ENCODE results near the gene TOX3.

Gene TOX3

GRCh38 chr16:52547004-52547833, at the start of gene TOX3:
TOX3 (minus strand) TSS chr16:52547143; CDS start chr16:52546723, 420 bp downstream.
- in situ Hi-C loops (cut with MboI; ENCODE audit: low sequenced_read_pairs) = no loop called here

DNA sequence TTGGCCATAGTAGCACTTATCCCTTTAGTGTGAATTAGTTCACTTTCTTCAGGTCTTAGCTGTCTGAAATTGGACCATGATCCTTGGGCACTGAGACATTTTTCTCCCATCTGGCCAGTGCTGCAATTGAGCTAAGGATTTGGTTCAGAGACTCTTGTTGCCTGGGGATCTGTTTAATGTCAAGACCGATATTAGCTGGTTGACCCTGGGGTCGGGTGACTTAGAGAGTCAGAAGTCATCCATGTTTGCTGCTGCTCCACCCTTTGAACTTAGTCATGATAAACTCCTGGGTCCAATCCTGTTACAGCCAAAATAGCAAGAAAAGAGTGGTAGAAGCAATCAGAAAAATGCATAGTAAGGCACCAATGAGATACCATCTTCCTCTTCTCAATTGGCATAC, 45.8 kb upstream of the TOX3 start:
- in situ Hi-C loops (cut with MboI; ENCODE audit: low sequenced_read_pairs) = no loop called here

DNA sequence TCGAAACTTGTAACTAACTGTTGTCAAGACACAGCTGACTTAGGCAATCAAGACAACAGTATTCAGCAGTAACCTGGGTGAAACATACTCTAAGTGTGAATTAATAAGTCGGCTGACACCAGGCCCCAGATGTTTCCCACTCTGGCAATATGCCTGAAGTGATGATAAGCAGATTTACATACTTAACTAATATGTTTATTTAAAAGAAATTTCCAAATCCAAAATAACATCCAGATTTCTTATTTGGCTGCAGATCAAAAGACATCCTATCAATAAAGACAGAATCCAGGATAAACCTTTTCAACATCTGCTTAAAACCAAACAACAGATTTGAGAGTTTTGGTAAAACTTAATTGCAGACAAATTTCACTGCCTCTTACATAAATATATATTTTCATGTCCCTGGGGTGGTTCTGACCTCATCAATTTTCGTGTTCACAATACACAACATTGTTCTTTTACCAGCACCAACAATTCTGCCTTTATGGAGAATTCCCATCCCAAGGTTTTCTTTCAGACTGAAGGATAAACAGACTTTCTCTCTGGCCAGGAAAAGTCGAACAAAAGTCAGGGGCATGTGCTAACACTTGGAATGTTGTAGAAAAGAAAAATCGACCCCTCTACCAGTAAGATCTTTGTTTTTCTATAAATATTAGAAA, 45.1 kb upstream of the TOX3 start:
- in situ Hi-C loops (cut with MboI; ENCODE audit: low sequenced_read_pairs) = no loop called here

- in situ Hi-C loops (cut with MboI; ENCODE audit: low sequenced_read_pairs) = no loop called here
Measured at GRCh38 chr16:52591471-52591870, 44.5 kb upstream of the TOX3 start.

DNA sequence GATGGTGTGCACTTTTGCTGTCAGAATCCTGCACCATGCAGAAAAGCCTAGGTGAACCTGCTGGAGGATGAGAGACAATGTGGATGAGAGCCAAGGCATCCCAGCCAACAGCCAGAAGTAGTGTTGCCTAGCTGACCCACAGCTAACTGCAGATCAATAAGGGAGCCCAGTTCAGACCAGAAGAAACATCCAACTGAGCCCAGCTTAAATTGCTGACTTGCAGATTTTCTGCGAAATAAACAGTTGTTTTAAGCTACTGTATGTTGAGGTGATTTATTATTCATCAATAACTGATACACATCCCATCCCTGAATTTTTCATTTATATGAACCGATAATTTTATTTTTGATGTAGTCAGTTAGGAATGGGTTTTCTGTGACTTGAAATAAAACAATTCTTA, 39.2 kb upstream of the TOX3 start:
- in situ Hi-C loops (cut with MboI; ENCODE audit: low sequenced_read_pairs) = no loop called here

- in situ Hi-C loops (cut with MboI; ENCODE audit: low sequenced_read_pairs) = no loop called here
Measured at GRCh38 chr16:52584354-52585320, 37.7 kb upstream of the TOX3 start.

- in situ Hi-C loops (cut with MboI; ENCODE audit: low sequenced_read_pairs) = no loop called here
Measured at GRCh38 chr16:52581530-52581929, 34.6 kb upstream of the TOX3 start.

DNA sequence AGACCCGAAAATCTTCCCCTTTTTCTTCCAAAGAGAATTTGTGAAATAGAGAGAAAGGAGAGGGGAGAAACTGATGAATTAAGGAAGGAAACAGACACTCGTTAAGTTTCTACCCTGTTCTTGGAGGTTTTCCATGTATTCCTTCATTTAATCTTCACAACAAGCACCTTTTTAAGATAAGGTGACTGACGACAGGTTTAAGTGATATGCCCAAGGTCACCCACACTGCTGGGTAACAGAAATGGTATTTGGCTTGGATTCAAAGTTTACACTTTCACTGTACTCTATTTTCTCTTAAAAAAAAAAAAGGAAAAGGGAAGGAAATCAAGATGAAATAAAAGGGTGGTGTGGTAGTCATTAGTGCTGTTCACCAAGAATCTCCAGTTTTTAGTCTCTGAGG, 33.5 kb upstream of the TOX3 start:
- in situ Hi-C loops (cut with MboI; ENCODE audit: low sequenced_read_pairs) = no loop called here

- in situ Hi-C loops (cut with MboI; ENCODE audit: low sequenced_read_pairs) = no loop called here
Measured at GRCh38 chr16:52578829-52579498, 32.0 kb upstream of the TOX3 start.

- in situ Hi-C loops (cut with MboI; ENCODE audit: low sequenced_read_pairs) = no loop called here
Measured at GRCh38 chr16:52578007-52578828, 31.3 kb upstream of the TOX3 start.

GRCh38 chr16:52577130-52577706, 30.3 kb upstream of the TOX3 start:
- in situ Hi-C loops (cut with MboI; ENCODE audit: low sequenced_read_pairs) = no loop called here

GRCh38 chr16:52573365-52574299, 26.7 kb upstream of the TOX3 start:
- in situ Hi-C loops (cut with MboI; ENCODE audit: low sequenced_read_pairs) = no loop called here

- in situ Hi-C loops (cut with MboI; ENCODE audit: low sequenced_read_pairs) = no loop called here
Measured at GRCh38 chr16:52572656-52573055, 25.7 kb upstream of the TOX3 start.

- in situ Hi-C loops (cut with MboI; ENCODE audit: low sequenced_read_pairs) = no loop called here
Measured at GRCh38 chr16:52570495-52571091, 23.6 kb upstream of the TOX3 start.

GRCh38 chr16:52569701-52570100, 22.8 kb upstream of the TOX3 start:
- in situ Hi-C loops (cut with MboI; ENCODE audit: low sequenced_read_pairs) = no loop called here

DNA sequence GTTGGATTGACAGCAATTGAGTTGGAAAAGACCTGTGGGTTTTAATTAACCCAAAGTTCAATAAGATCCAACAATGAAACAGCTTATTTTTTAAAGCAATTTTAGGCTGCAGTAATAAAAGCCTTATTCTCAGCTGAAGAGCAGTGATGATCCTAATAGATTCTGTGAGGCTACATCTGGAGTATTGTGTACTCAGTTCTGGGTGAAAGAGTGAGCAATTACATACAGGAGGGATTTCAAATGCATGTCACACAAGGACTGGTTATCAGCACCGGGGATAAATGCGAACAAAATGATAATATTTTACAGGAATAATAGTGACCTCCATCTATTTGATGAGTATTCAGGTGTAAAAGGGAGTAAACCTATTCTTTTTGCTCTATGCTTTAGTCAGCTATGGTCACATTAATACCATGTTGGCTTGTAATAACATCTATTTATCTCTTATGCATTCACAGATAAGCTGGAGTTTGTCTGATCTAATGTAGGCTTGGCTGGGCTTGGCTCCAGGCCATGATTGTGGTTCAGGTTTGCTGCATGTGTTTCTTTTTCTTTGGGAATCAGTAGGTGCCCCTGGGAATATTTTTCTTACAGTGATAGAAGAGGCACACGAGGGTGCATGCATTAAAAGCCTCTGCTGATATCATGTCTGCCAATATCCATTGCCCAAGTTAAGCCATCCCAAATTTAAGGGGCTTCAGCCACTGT, 22.2 kb upstream of the TOX3 start:
- in situ Hi-C loops (cut with MboI; ENCODE audit: low sequenced_read_pairs) = no loop called here

DNA sequence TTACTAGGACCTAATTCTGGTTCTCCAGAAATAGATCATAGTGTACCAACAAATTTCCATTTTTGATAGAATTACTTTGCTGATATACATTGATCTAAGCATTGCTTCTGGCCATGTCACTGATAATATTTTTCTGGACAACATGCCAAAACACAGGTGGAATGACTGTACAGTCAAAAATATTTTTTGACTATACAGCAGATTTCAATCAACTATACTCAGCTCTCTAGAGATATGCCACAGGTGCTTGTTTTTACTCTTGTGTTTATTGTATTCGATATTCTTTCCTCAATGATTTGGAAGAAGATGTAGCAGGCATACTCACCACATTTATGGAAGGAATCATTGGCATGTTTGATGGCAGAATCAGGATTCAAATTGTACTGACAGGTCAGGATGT, 21.6 kb upstream of the TOX3 start:
- in situ Hi-C loops (cut with MboI; ENCODE audit: low sequenced_read_pairs) = no loop called here

Data from HL-60/S4 treated with phorbol 12-myristate 13-acetate at 8.2 ng/mL for 4 days and 3 days (cell line).